NCI-H1694 treated with DMSO at 0.1 percent for 48 hours (cell line): Measurements from ENCODE around the gene POMGNT2.
"Not testable (repeated sequence)": the region's sequence is repeated elsewhere in the genome, so short reads cannot be mapped to it uniquely, and the experiment has no call there.

Experiments
- DNase-seq: peaks from one replicate; lab custom pipeline; 2025; lab: John Stamatoyannopoulos, UW

The POMGNT2 gene

GRCh38 chr3:43075904-43076661 is 29.8 kb downstream of the POMGNT2 start:
- DNase-seq, result no peak

- DNase-seq, result no peak
Measured at GRCh38 chr3:43074901-43075689, 30.8 kb downstream of the POMGNT2 start.

GRCh38 chr3:43074482-43074881 is 31.4 kb downstream of the POMGNT2 start:
- DNase-seq, result no peak

- DNase-seq, result no peak
Measured at GRCh38 chr3:43073836-43074220, 32.1 kb downstream of the POMGNT2 start.

GRCh38 chr3:43073116-43073835 is 32.6 kb downstream of the POMGNT2 start:
- DNase-seq, result no peak

GRCh38 chr3:43072361-43072760 is 33.5 kb downstream of the POMGNT2 start:
- no peak for DNase-seq

- DNase-seq, result no peak
Measured at GRCh38 chr3:43071313-43071893, 34.5 kb downstream of the POMGNT2 start.

- DNase-seq, result not testable (repeated sequence)
Measured at GRCh38 chr3:43070670-43071069, 35.2 kb downstream of the POMGNT2 start.

- no peak for DNase-seq
Measured at GRCh38 chr3:43063114-43063513, 42.8 kb downstream of the POMGNT2 start.

- DNase-seq, result no peak
Measured at GRCh38 chr3:43062564-43063040, 43.3 kb downstream of the POMGNT2 start.

GRCh38 chr3:43062040-43062563 is 43.8 kb downstream of the POMGNT2 start:
- DNase-seq, result no peak

- peak; percentile 82 for DNase-seq
Measured at GRCh38 chr3:43061101-43061895, 44.6 kb downstream of the POMGNT2 start.

GRCh38 chr3:43059456-43059855 is 46.4 kb downstream of the POMGNT2 start:
- DNase-seq, result no peak

- no peak for DNase-seq
Measured at GRCh38 chr3:43055806-43056770, 49.8 kb downstream of the POMGNT2 start.

GRCh38 chr3:43055393-43055792 is 50.5 kb downstream of the POMGNT2 start:
- no peak for DNase-seq

- DNase-seq, result no peak
Measured at GRCh38 chr3:43054754-43055153, 51.1 kb downstream of the POMGNT2 start.

- no peak for DNase-seq
Measured at GRCh38 chr3:43053291-43053690, 52.6 kb downstream of the POMGNT2 start.

GRCh38 chr3:43048470-43048869 is 57.4 kb downstream of the POMGNT2 start:
- DNase-seq, result no peak

- no peak for DNase-seq
Measured at GRCh38 chr3:43046583-43046982, 59.3 kb downstream of the POMGNT2 start.

- not testable (repeated sequence) for DNase-seq
Measured at GRCh38 chr3:43045079-43045478, 60.8 kb downstream of the POMGNT2 start.
